Upper lobe of left lung (tissue), 4 donors: ENCODE data around the gene BAZ1B.

ENCODE experiments used
- CTCF ChIP-seq, 6 experiments: fragments of 450-650 bp in 4 of 6; fragments of 200-600 bp in 2 of 6; sonication (generic) in 2 of 6; IDR thresholded peaks; one replicate each; pipeline ENCODE4 v1.5.1; 2016 to 2019; ENCODE audit warnings: antibody characterized with exemption in 6 of 6
- POLR2AphosphoS5 ChIP-seq, 2 donors: sonication (generic); formaldehyde crosslinking; IDR thresholded peaks; one replicate each; pipeline ENCODE4 v1.5.1; 2017; ENCODE audit warnings: antibody characterized with exemption in 2 of 2

DNA sequence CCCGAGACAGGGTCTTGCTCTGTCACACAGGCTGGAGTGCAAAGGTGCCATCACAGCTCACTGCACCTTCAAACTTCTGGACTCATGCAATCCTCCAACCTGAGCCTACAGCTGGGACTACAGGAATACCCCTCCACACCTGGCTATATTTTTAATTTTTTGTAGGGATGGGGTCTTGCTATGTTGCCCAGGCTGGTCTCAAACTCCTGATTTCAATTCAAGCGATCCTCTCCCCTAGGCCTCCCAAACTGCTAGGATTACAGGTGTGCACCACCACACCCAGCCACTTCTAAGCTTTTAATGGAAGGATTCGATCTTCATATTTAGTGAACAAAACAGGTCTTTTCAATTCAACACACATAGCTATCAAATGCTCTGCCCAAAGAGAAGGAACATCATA is 58.8 kb downstream of the BAZ1B start:
- TF ChIP-seq CTCF (IDR thresholded peaks at IDR 0.05) = no peak
- TF ChIP-seq POLR2AphosphoS5 (IDR thresholded peaks at IDR 0.05) = no peak
